ENCODE data around the gene VPS26C. TPM values are rescaled to one million over a fixed set of nuclear protein-coding genes. Genes with fewer than 3 reads are reported as not detected.
A peak's percentile ranks its signal among the peaks of the same experiment; 100 is the strongest.

VPS26C gene
- total and polyA plus RNA-seq, 8 donors = 15.3 to 118 (median 40.1) TPM

GRCh38 chr21:37269481-37269880 lies 2.3 kb upstream of the VPS26C start:
- Histone ChIP-seq H3K4me3 (no peak overlapping the region), H3K9me3 (no peaks in the 10 kb centered on the region), H3K36me3 (no peaks in the 10 kb centered on the region), H3K4me1 (peaks cover 7 to 29% (median 19%) of the 10 kb centered on the region in 4 donors), H3K27me3 (no peaks in the 10 kb centered on the region), H3K27ac (no peak overlapping the region)
- no peak for DNase-seq
- TF ChIP-seq EP300 (IDR thresholded peaks at IDR 0.05) (no peak), CTCF (IDR thresholded peaks at IDR 0.05) (no peak), POLR2A (IDR thresholded peaks at IDR 0.05) (no peak), POLR2AphosphoS5 (IDR thresholded peaks at IDR 0.05) (no peak)
- 90 to 97% (median 93%) methylated on average over 11 of the region's 11 CpGs for WGBS, 5 donors
- intact Hi-C loops (cut with DNase I; ENCODE audit: low total_unique reads) = loop anchor here (10.0 kb wide), 1 partner anchor 95 kb away; the partner anchor contains the start of gene DYRK1A

DNA sequence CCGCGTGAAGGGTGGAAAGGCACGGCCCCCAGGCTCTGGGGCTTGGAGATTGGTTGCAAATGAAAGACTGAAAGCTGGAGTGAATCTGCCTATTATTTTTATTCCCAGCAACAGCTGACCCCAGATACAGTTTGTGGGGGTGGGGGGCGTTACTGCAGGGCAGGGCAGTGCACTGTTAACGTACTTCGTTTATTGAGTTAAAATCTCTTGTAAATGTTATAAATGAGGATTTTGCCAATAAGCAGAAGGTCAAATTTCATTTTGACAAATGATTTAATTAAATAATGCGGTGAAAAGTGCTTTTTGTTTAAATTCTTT lies 1.0 kb upstream of the VPS26C start:
- Histone ChIP-seq H3K36me3 (no peaks in the 10 kb centered on the region), H3K4me1 (peaks cover 7 to 42% (median 25%) of the 10 kb centered on the region in 4 donors), H3K9me3 (no peaks in the 10 kb centered on the region), H3K27ac (peak overlapping the region; percentile 96 to 99 (median 98)), H3K27me3 (no peaks in the 10 kb centered on the region), H3K4me3 (peak overlapping the region; percentile 70 to 94 (median 83))
- no peak for DNase-seq
- 1 to 3% (median 1%) methylated on average over 7 of the region's 7 CpGs for WGBS, 5 donors
- no peak for TF ChIP-seq EP300 (IDR thresholded peaks at IDR 0.05)
- TF ChIP-seq POLR2A (IDR thresholded peaks at IDR 0.05) = no peak
- no peak for TF ChIP-seq POLR2AphosphoS5 (IDR thresholded peaks at IDR 0.05)
- no peak for TF ChIP-seq CTCF (IDR thresholded peaks at IDR 0.05)
- intact Hi-C loops (cut with DNase I; ENCODE audit: low total_unique reads) = loop anchor here (10.0 kb wide), 1 partner anchor 97 kb away; the partner anchor contains the start of gene DYRK1A

DNA sequence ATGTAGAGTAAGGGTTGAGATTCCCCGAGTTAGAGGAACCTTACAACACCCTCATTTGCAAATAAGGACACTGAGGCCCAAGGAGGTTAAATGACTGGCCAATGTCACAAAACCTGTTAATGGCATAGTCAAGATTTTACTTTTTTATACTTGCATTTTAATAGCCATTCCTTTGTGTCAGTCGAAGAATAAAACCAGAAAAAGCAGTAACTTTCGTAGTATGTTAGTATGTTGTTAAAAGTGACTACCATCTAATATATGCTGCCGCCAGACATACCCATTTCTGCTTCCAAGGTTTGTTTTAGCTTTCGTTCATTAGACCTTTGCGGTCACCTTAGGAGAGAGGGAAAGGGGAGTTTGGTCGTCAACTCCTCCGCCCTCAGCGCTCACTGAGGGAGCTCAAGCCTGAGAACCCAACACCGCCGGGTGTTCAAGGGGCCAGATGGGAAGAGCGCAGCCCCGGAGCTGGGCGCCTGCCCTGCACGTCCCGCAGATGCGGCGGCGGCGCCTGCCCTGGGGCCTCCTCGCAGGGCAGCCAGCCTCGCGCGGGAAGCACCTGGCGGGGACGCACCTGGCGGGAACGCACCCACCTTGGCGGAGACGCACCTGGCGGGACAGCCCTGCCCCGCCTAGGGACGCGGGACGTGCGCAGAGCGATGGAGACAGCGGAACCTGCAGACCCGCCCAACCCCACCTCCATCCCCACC lies 466 bp downstream of the VPS26C start:
- Histone ChIP-seq H3K27ac (peak overlapping the region; percentile 96 to 99 (median 98)), H3K4me1 (peaks cover 7 to 43% (median 25%) of the 10 kb centered on the region in 4 donors), H3K4me3 (peak overlapping the region; percentile 70 to 94 (median 83)), H3K36me3 (no peaks in the 10 kb centered on the region), H3K9me3 (no peaks in the 10 kb centered on the region), H3K27me3 (no peaks in the 10 kb centered on the region)
- peak in 1 of 2 donors; percentile 60 for DNase-seq
- TF ChIP-seq POLR2AphosphoS5 (IDR thresholded peaks at IDR 0.05) = no peak
- no peak for TF ChIP-seq POLR2A (IDR thresholded peaks at IDR 0.05)
- TF ChIP-seq EP300 (IDR thresholded peaks at IDR 0.05) = no peak
- TF ChIP-seq CTCF (IDR thresholded peaks at IDR 0.05) = no peak
- 1 to 3% (median 1%) methylated on average over 18 to 39 of the region's 39 CpGs for WGBS, 5 donors
- intact Hi-C loops (cut with DNase I; ENCODE audit: low total_unique reads) = loop anchor here (10.0 kb wide), 1 partner anchor 98 kb away; the partner anchor contains the start of gene DYRK1A

GRCh38 chr21:37264808-37265207 lies 2.3 kb downstream of the VPS26C start:
- Histone ChIP-seq H3K36me3 (no peaks in the 10 kb centered on the region), H3K4me1 (peaks cover 7 to 45% (median 27%) of the 10 kb centered on the region in 4 donors), H3K27me3 (no peaks in the 10 kb centered on the region), H3K4me3 (no peak overlapping the region), H3K9me3 (no peaks in the 10 kb centered on the region), H3K27ac (no peak overlapping the region)
- DNase-seq = no peak
- TF ChIP-seq CTCF (IDR thresholded peaks at IDR 0.05) (no peak), POLR2A (IDR thresholded peaks at IDR 0.05) (no peak)
- intact Hi-C loops (cut with DNase I; ENCODE audit: low total_unique reads) = loop anchor here (10.0 kb wide), 1 partner anchor 100 kb away; the partner anchor contains the start of gene DYRK1A
- WGBS, 5 donors = 85 to 93% (median 90%) methylated on average over 4 of the region's 4 CpGs

Measured in stomach (tissue), 9 donors.